Stimulated activated naive CD4-positive, alpha-beta T cell (primary cell): ENCODE results near the gene IDUA.

Experiments used
- DNase-seq, 6 experiments: peaks; one replicate each; lab custom pipeline; 2025; lab: John Stamatoyannopoulos, UW

Gene IDUA

DNA sequence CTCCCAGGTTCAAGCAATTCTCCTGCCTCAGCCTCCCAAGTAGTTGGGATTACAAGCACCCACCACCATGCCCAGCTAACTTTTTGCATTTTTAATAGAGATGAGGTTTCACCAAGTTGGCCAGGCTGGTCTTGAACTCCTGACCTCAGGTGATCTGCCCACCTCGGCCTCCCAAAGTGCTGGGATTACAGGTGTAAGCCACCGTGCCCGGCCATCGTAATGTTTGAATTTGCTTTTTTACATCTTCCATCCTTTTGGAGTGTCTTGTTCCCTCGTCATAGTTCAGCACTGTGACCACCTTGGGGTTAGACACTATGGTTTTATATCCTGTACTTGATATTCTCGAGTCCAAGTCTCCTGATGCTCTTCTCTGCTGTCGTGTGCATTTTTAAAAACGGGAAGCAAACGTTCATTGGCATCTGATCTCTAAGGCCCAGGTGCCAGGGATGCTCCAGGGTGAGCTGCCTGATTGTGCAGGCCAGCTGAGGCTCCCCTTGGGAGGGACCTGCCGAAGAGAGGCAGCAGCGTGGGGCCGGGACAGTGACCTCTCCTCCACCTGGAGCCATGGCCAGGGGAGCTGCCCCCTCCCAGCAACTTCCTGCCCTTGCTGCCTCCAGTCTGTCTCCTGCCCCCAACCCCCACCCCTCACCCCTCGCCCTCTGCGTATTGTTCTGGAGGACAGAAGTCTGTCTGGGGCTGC is 30.2 kb upstream of the IDUA start:
- DNase-seq = no peak

DNA sequence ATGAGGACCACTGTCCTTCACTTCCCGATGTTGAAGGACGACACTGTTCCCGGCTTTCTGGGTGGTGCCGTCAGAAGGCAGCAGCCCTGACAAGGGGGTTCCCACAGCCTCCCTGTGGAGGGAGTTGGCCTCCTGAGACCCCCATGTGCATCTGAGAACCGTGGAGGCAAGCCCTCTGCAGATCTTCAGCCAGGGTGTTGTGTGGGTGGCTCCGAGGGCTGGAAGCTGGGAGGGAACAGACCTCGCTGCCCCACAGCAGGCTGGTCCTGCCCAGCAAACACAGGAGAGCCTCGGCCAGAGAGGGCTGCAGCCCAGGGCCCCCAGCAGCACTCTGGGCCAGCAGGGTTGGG is 29.6 kb upstream of the IDUA start:
- no peak for DNase-seq

DNA sequence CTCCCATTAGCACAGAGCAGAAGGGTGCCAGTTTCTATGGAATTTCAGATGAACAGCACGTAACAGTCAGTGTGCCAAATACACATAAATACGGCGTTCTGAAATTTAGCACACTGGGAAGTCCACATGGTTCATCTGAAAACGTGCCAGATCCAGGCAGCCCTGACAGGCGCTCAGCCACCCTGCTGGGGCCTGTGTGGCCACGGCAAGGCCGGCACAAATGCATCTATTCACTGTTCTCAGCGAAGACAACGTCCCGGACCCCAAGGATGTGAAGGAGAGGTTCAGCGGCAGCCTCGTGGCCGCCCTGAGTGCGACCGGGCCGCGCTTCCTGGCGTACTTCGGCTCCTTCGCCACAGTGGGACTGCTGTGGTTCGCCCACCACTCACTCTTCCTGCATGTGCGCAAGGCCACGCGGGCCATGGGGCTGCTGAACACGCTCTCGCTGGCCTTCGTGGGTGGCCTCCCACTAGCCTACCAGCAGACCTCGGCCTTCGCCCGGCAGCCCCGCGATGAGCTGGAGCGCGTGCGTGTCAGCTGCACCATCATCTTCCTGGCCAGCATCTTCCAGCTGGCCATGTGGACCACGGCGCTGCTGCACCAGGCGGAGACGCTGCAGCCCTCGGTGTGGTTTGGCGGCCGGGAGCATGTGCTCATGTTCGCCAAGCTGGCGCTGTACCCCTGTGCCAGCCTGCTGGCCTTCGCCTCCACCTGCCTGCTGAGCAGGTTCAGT is 29.1 kb upstream of the IDUA start:
- DNase-seq = no peak

DNA sequence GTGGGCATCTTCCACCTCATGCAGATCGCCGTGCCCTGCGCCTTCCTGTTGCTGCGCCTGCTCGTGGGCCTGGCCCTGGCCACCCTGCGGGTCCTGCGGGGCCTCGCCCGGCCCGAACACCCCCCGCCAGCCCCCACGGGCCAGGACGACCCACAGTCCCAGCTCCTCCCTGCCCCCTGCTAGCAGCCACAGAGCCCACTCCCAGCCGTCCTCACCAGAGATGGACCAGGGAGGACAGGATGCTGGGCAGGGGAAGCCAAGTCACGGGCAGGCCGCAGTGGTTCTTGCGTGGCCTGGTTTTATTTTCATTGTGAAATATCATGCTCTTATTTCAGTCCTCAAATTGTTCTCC is 28.6 kb upstream of the IDUA start:
- no peak for DNase-seq

DNA sequence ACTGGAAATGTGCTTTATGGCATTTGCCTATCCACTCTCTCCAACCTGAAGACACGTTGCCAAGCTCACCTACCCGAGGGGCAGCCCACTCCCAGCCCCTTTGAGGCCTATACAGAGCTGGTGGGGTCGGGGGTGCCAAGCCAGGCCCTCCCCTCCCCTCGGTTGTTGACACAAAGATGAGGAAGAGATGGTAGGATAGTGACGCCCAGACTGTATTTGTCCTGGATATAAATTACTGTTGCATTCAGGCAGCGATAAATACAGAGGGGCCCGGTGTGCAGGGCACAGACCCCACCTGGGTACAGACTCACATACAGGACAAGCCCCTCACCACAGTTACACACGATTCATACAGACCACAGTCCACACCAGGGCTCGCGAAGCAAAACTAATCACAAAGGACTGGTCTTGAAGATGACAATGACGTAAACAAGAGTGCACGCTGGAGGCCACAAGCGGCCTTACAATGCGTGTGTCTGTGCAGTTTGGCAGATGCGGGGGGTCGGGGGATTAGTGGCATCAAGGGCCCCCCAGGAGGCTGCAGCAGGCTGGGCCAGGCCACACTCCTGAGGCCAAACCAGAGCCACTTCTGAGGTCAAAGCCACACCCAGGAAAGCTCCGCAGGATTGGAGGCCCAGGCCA is 28.0 kb upstream of the IDUA start:
- no peak for DNase-seq

DNA sequence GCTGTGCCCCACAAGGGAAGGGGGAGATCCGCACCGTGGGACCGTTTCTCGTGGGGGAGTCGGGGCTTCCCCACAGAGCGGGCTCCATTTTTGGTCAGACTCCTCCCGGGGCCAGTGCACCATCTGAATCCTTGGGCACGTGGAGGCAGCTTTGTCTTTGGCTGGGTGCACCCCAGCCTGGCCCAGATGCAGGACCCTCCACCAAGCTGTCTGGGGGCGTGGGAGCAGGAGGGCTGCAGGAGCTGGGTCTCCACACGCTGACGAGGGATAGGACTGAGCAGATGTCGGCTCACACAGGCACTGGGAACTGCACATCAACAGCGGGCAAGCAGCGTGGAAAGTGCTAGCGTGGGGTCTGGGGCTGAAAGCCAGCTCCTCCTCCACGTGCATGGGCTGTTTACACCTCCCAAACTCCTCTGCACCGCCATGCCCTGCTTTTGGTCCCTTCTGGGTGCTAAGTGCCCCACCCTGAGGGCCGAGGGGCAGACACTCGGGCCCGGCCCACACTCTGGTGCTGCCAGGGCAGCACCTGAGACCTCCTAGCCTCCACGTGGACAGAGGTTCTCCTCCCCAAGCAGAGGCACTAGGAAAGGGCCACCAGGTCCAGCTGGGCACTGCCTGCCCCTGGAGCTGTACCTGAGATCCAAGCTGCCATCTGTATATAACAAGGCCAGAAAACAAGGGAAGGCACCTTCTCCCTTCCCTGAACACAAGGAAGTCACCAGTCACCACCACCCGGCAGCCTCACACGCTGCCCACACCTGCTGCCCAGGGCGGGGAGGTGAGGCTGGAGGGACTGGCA is 27.3 kb upstream of the IDUA start:
- DNase-seq = no peak

DNA sequence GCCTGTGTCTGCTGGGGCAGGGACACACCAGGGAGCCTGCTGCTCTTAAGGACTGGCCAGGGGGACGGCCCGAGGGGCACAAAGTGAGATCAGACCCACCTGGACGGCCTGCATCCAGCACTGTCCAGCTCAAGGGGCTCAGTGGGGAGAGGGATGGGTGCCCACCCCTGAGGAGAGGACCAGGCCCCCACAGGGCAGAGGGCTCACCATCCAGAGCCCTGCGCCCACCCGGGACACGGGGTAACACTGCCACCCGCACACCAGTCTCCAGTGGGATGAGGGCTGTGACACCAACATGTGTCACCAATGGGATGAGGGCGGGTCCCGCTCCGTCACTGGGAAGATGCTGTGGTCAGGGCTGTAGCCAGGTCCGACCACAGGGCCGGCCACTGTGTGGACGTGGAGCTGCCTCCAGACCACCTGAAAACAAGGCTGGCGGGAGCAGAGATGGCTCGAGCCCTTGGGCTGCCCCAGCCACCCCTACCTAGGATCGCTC is 26.7 kb upstream of the IDUA start:
- DNase-seq = no peak

DNA sequence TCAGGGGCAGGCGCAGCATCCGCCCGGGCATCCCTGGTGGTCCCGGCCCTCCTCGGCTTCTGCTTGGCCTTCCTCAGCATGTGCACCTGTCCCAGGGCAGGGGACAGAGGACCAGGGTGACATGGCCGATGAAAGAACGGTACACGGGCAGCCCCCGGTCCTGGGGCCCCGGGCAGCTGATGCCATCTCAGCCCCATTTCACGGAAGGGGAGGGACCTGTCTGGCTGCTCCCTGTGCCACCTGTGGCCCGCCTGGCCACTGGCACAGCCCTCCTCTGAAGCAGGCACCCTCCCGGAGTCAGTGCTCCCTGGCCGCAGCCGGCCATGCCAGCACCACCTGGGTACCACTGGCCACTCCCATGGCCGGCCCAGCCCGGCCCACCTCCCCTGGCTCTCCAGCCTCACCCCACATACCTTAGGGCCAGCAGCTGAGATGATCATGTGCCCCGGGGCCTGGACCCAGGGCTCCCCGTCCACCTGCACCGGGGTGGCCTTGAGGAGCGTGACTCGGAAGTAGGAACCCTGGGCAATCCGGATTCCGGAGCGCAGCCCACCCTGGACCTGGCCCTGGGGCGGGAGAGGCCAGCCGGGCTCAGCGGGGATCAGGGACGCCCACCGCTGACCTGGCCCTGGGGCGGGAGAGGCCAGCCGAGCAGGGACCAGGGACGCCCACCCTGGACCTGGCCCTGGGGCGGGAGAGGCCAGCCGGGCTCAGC is 26.1 kb upstream of the IDUA start:
- DNase-seq = no peak

DNA sequence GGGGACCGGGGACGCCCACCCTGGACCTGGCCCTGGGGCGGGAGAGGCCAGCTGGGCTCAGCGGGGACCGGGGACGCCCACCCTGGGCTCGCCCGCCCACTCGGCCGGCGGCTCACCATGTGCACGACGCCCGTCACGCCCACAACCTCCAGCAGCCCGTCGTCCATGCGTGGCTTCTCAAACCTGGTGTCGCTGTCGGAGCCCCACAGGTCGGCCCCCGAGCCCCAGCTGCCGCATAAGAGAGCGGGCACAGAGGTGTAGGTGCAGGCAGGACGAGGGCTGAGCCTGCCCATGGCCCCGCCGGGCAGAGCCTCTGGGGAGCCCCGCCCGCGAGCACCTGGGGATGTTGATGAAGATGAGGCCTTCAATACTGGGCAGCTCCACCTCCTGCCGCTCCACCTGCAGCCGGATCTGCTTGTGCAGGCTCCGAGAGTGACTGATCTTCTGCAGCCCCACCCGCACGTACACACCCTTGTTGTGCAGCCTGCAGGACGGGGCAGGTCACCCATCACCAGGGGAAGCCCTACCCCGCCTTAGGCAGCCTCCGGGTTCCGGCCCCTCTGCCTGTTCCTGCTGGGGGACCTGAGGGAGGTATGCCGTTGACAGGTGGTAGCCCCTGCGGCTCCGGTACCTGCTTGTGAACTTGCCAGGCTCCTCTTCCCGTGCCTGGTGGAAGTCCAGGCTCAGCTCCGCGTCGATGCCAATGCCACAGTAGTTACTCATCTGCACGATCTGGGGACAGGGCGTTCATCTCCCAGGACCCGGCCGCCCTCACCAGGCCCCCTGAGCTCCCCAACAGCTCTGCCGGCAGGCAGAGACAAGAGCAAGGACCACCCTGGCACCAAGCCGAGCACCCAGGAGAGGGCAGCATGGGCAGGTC is 25.3 kb upstream of the IDUA start:
- DNase-seq = no peak

DNA sequence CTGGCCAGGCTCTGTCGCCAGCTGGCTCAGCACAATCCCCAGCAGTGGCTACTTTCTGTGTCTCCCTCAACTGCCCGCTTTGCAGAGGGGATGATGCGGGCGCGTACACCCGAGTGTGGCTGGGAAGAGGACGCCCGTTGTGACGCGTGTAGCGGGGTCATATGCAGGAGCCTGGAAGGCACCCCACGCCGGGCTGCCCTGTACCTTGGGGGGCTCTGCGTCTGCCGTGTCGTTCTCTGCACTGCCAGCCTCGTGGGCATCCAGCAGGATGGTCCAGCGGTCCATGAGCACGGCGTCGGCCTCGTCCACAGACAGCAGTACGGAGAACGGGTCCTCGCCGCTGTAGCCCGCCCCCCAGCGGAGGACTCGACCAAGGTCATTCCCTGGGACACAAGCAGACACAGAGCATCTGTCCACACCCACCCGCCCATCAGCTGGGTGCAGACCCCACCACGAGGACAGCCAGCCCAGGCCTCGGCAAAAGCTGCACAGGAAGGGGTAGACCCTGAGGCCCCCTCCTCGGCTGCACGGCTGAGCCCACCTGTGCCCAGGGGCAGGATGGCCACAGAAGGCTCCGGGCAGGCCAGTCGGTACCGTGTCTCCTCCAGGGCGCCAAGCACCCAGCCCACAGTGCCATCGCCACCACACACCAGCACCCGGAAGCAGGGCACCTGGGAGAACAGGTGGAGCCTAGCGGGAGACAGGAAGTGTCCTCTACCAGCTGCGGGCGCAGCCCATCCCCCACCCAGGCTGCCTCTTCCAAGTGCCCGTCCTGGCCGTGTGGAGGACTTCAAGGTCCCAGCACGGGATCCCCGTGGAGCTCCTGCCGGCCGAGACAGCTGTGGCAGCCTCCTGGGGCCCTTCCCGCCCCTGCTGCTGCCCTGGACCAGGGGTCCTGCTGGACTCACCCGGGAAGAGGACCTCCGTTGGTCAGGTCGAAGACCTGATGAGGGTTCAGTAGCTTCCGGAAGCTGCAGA is 24.3 kb upstream of the IDUA start:
- DNase-seq = no peak

DNA sequence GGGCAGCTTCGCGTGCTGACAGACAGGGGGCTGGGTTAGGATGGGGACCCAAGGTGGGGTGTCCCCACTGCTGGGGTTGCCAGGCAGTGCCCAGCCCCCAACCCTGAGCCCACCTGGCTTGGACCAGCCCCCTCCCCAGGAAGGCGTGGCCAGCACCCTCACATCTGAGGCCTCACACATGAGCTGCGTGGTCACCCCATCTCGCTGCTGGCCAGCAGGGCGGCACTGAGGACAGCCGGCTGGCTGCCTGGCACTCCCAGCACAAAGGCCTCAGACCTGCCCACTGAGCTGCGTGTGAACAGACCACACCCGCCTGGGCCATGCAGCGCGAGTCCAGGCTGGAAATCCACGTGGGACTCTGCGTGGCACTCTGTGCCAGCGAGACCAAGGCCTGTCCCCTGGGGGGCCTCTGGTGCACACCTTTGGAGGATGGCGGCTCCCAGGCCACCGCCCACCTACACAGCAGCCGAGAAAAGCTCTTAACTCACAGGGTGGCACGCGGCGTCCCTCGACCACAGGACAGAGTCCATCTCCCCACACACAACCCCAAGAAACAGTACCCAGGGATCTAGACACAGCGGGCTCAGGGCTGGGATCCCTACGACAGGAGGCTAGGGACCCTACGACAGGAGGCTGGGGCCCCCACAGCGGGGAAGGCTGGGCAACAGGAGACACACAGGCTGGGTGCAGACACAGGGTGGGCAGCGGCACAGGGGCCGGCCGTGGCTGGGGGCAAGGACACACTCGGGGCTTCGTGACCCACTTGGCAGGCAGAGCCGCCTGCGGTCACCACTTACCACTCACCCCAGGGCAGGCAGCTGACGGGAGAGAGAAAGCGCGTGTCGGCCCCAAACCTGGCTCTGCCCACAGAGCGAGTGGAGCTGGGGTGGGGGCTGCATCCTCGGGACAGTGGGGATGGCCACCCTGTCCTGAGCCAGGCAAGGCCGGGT is 23.3 kb upstream of the IDUA start:
- DNase-seq = no peak

DNA sequence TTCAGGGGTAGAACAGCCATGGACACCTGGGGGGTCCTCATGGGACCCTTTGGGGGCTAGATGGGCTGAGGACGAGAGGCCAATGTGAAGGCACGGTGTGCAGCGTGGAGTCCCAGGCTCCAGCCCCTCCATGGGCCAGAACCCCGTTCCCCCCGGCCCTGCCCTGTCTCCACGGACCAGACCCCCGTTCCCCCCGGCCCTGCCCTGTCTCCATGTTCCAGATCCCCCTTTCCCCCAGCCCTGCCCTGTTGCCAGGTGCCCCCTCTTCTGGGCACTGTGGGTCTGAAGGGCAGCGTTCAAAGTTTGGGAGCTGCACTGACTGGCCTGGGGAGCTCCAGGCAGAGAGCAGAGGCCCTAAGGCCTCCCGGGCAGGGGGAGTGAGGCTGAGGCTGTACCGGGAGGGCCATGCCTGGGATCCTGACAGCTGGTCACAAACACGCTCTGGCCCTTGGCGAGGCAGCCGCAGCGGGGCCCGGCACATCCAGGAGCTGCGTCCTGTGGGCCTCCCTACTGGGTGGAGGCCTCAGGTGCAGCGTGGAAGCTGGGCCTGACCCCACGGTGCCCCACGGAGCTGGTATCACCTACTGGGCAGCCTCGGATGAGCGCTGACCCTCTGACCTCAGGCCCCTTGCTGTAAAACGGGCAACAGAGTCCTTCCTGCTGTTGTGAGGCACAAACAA is 22.4 kb upstream of the IDUA start:
- DNase-seq = no peak

DNA sequence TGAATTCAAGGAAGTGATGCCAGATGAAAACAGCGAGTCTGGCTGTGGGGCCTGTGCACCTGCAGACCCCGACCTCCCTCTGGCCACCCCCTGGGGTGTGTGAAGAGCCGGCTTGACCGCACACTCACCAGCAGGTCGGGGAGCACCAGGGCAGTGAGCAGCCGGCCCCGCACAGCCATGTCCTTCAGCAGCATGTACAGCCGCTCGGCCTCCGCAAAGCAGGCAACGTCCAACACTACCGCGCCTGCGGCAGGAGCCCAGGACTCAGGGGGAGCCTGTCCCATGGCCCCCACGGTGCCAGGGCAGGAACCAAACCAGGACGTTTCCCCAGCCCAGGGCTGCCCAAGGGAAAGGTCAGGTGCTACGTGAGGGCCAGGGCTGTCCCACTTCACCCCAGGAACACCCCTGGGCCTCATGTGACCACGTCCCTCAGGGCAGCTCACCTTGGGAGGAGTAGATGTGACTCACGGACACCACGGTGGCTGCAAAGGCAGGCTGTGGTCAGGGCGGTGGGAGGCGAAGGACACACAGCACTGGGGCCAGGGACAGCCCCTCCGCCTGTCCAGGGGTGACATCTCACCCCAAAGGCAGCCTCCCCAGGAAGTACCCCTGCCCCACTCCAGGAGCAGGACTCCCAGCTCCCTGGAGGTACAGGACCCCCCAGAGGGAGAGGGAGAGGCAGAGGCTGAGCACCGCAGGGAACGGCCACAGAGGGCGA is 21.6 kb upstream of the IDUA start:
- DNase-seq = no peak

DNA sequence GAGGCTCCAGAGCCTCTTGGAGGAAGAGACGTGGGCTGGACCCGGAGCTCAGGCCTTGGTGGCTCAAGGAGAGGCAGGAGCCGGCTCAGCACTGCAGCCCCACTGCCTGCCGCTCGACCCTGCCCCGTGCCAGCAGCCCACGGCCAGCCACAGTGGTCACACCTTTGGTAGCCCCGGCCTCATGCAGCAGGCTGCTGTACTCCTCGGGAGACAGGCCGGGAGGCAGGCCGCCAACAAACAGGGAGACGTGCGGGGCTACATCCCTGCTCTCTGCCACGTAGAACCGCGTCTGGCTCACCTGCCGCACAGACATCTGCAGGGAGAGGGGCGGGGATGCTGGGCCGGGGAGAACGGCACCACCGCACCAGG is 21.1 kb upstream of the IDUA start:
- no peak for DNase-seq

DNA sequence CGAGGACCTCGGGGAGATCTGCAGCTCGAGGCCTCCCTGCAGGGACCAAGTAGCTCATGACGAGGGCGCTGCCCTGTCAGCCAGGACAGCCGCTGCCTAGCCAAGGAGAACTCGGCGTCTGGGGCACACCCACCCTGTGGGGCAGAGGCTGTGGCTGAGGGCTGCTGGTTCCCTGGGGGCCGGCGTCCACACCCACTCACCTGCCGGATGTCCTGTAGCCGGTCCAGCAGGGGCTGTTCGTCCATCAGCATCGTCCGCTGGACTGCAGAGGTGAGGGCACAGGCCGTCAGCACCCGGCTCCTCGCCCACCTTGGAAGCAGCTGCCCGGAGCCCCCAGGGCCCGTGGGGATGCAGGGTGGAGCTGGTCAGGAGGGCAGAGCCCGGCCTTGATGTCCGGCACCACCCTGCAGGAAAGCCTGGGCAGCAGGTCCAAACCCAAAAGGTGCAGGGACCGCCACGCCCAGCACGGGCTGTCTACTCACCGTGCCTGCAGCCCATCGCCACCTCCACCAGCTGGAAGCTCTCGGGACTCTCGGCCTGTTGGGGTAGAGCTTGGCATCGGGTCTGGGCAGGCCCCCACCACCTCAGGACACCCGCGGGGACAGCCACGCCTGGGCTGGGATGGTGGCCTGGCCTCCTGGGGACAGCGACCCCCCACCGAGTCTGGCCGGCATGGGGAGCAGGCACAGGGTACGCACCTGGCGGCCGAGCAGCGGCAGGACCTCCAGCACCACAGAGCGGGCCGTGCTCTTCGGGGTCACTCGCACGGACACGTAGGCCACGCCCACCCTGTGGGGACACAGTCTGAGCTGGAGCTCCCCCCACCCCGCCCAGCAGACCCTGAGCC is 20.4 kb upstream of the IDUA start:
- no peak for DNase-seq
